Measurements from ENCODE around the gene USP11.

- no peak for TF ChIP-seq CTCF (IDR thresholded peaks at IDR 0.05)
- TF ChIP-seq POLR2A (IDR thresholded peaks at IDR 0.05) = no peak
These were observed 18.3 kb upstream of the USP11 start for GRCh38 chrX:47214435-47215077.
